Fibroblast of the conjunctiva (primary cell): ENCODE data around the gene APOM.

Source experiments
- DNase-seq: peaks from one replicate; pipeline ENCODE4 v3.0.0-alpha.2; 2010; ENCODE audit warnings: low read depth

The APOM gene

GRCh38 chr6:31680226-31681134 lies 24.8 kb downstream of the APOM start, which contains the start of gene LY6G5C:
Gene LY6G5C (minus strand): TSS chr6:31681067. CDS start chr6:31680373, 694 bp downstream.
- DNase-seq = peak; percentile 95

- DNase-seq = no peak
Measured at GRCh38 chr6:31681135-31681671, 25.5 kb downstream of the APOM start.

- DNase-seq = no peak
Measured at GRCh38 chr6:31683591-31683990, 27.9 kb downstream of the APOM start.

- no peak for DNase-seq
Measured at GRCh38 chr6:31686483-31686882, 30.8 kb downstream of the APOM start.

GRCh38 chr6:31687321-31687720 lies 31.6 kb downstream of the APOM start:
- no peak for DNase-seq

- DNase-seq = no peak
Measured at GRCh38 chr6:31687860-31688693, 32.4 kb downstream of the APOM start.

GRCh38 chr6:31689249-31690110 lies 33.8 kb downstream of the APOM start:
- DNase-seq = no peak

- no peak for DNase-seq
Measured at GRCh38 chr6:31690231-31691077, 34.8 kb downstream of the APOM start.

- DNase-seq = no peak
Measured at GRCh38 chr6:31691078-31691463, 35.4 kb downstream of the APOM start.

GRCh38 chr6:31691564-31692108 lies 35.9 kb downstream of the APOM start:
- no peak for DNase-seq

GRCh38 chr6:31692353-31692752 lies 36.7 kb downstream of the APOM start:
- no peak for DNase-seq

- no peak for DNase-seq
Measured at GRCh38 chr6:31692886-31693285, 37.2 kb downstream of the APOM start.

GRCh38 chr6:31693535-31693934 lies 37.8 kb downstream of the APOM start:
- DNase-seq = no peak

GRCh38 chr6:31697555-31697954 lies 41.9 kb downstream of the APOM start:
- no peak for DNase-seq

- no peak for DNase-seq
Measured at GRCh38 chr6:31700740-31701401, 45.2 kb downstream of the APOM start.

- no peak for DNase-seq
Measured at GRCh38 chr6:31701666-31702404, 46.1 kb downstream of the APOM start.

GRCh38 chr6:31702405-31702818 lies 46.7 kb downstream of the APOM start:
- no peak for DNase-seq

- DNase-seq = peak; percentile 97
Measured at GRCh38 chr6:31702819-31703716, 47.4 kb downstream of the APOM start, which contains the start of gene ABHD16A. Gene ABHD16A (minus strand): TSS chr6:31703324. CDS start chr6:31703281, 43 bp downstream.
